HepG2 (cell line): ENCODE results near the gene ANKRD12. TPM values are rescaled to one million over a fixed set of nuclear protein-coding genes. Genes with fewer than 3 reads are reported as not detected.

Experiments
- ATAC-seq: fragments of 200-7000 bp; cut with Tn5 transposase; 3 replicates; pipeline ENCODE4 v1.9.1; 2020; ENCODE audit warnings: mild to moderate bottlenecking, moderate library complexity
- BruUV-seq: library from RNA; stranded (reverse); fragments of 400-500 nt; replicated peaks from 2 replicates; lab custom pipeline; 2021; lab: Mats Ljungman, UMichigan
- CTCF ChIA-PET: fragments of 300-600 bp; formaldehyde crosslinking; extraction: SDS; loops from one replicate; lab custom pipeline; 2021; ENCODE audit warnings: low total read pairs, inconsistent platforms, low intra/inter-chr PET ratio; lab: Yijun Ruan, JAX
- POLR2A ChIA-PET: fragments of 350-600 bp; sonication (Branson Sonifier 250); formaldehyde crosslinking; loops from one replicate; lab custom pipeline; 2020; ENCODE audit warnings: antibody characterized with exemption, inconsistent platforms; lab: Yijun Ruan, JAX
- DNase-seq: peaks from one replicate; pipeline ENCODE4 v3.0.0-alpha.2; 2015; ENCODE audit warnings: low spot score
- FAIRE-seq: peaks from 3 replicates; lab custom pipeline; 2011; peaks lifted over from hg19 to GRCh38; lab: Jason Lieb, UNC
- H2AFZ ChIP-seq: one replicate; pipeline ENCODE4 v1.6.1; 2011; ENCODE audit warnings: low read length, inconsistent platforms
- H3K27ac ChIP-seq: fragments of 300-600 bp; 3 replicates; pipeline ENCODE4 v1.8.0; 2011; ENCODE audit warnings: mixed run types, mild to moderate bottlenecking, mixed read lengths, low read length, inconsistent platforms; ENCODE audit not compliant: insufficient read depth; ENCODE audit errors: extremely low read length
- H3K27me3 ChIP-seq, 2 experiments: fragments of 200-600 bp in 1 of 2; 2 replicates in 1 of 2; 3 replicates in 1 of 2; pipeline versions ENCODE4 v1.6.0 to v1.8.0; 2011; ENCODE audit warnings: low read length in 2 of 2, mild to moderate bottlenecking in 2 of 2, moderate library complexity in 2 of 2, inconsistent platforms in 1 of 2; ENCODE audit not compliant: insufficient read depth in 2 of 2, control insufficient read depth in 1 of 2
- H3K36me3 ChIP-seq, 2 experiments: fragments of 200-600 bp in 1 of 2; replicated peaks in 1 of 2; 2 replicates in 1 of 2; 3 replicates in 1 of 2; pipeline versions ENCODE4 v1.5.1 to v1.8.0; 2011; ENCODE audit warnings: low read length in 2 of 2, inconsistent platforms in 1 of 2; ENCODE audit not compliant: insufficient read depth in 2 of 2, control insufficient read depth in 1 of 2
- H3K4me1 ChIP-seq: 2 replicates; pipeline ENCODE4 v1.5.1; 2012; ENCODE audit warnings: low read length, inconsistent platforms; ENCODE audit not compliant: insufficient read depth
- H3K4me2 ChIP-seq: 2 replicates; pipeline ENCODE4 v1.6.0; 2011; ENCODE audit warnings: low read depth, low read length, inconsistent platforms
- H3K4me3 ChIP-seq, 3 experiments: fragments of 200-600 bp in 1 of 3; sonication (generic), shearing (Covaris generic) in 1 of 3; replicated peaks in 1 of 3; 2 replicates each; pipeline ENCODE4 v1.5.1; 2011 to 2016; ENCODE audit warnings: low read length in 3 of 3, inconsistent platforms in 2 of 3, low read depth in 2 of 3, mild to moderate bottlenecking in 2 of 3, control low read depth in 1 of 3, mixed read lengths in 1 of 3; ENCODE audit not compliant: insufficient read depth in 1 of 3
- H3K79me2 ChIP-seq: one replicate; pipeline ENCODE4 v1.6.1; 2011; ENCODE audit warnings: low read length, inconsistent platforms; ENCODE audit not compliant: insufficient read depth
- H3K9ac ChIP-seq: 2 replicates; pipeline ENCODE4 v1.6.0; 2011; ENCODE audit warnings: mild to moderate bottlenecking, low read depth, low read length, inconsistent platforms; ENCODE audit not compliant: insufficient read depth
- H3K9me3 ChIP-seq: 2 replicates; pipeline ENCODE4 v1.5.1; 2012; ENCODE audit warnings: mild to moderate bottlenecking, low read length
- H4K20me1 ChIP-seq: 2 replicates; pipeline ENCODE4 v1.6.0; 2011; ENCODE audit warnings: inconsistent platforms, mild to moderate bottlenecking, low read length, moderate library complexity; ENCODE audit not compliant: insufficient read depth
- BRD4 ChIP-seq: sonication (generic); formaldehyde crosslinking; IDR thresholded peaks from 2 replicates; pipeline ENCODE4 v1.4.0; 2020; ENCODE audit warnings: missing genetic modification reagents
- CREB1 ChIP-seq, 2 experiments: fragments of 450-650 bp in 1 of 2; IDR thresholded peaks; 2 replicates each; pipeline ENCODE4 v1.6.1; 2016 to 2017; ENCODE audit warnings: control low read depth in 1 of 2, mild to moderate bottlenecking in 1 of 2, missing compliant biosample characterization in 1 of 2, missing genetic modification characterization in 1 of 2
- HNRNPLL ChIP-seq: fragments of 200-400 bp; formaldehyde crosslinking; IDR thresholded peaks from 2 replicates; pipeline ENCODE4 v1.6.1; 2017; ENCODE audit warnings: mild to moderate bottlenecking, low read depth, low read length; ENCODE audit not compliant: poor library complexity, severe bottlenecking
- JARID2 ChIP-seq: sonication (generic); formaldehyde crosslinking; IDR thresholded peaks from 2 replicates; pipeline ENCODE4 v1.8.1; 2023; ENCODE audit warnings: missing genetic modification reagents, inconsistent platforms; ENCODE audit not compliant: insufficient replicate concordance
- MED13 ChIP-seq: sonication (generic); formaldehyde crosslinking; IDR thresholded peaks from 2 replicates; pipeline ENCODE4 v1.5.0; 2020; ENCODE audit warnings: missing genetic modification reagents
- MZF1 ChIP-seq: sonication (generic); formaldehyde crosslinking; IDR thresholded peaks from 2 replicates; pipeline ENCODE4 v1.8.1; 2023; ENCODE audit warnings: mild to moderate bottlenecking, missing genetic modification reagents, borderline replicate concordance
- NFIB ChIP-seq: sonication (generic); formaldehyde crosslinking; IDR thresholded peaks from 2 replicates; pipeline ENCODE4 v1.9.0; 2021; ENCODE audit warnings: missing genetic modification reagents, mild to moderate bottlenecking, borderline replicate concordance
- NR2F6 ChIP-seq, 2 experiments: IDR thresholded peaks; 2 replicates each; pipeline ENCODE4 v1.6.1; 2016; ENCODE audit warnings: antibody characterized with exemption in 1 of 2, mild to moderate bottlenecking in 1 of 2
- RARG ChIP-seq: sonication (generic); formaldehyde crosslinking; IDR thresholded peaks from 2 replicates; pipeline ENCODE4 v1.4.0; 2020; ENCODE audit warnings: low read depth, mild to moderate bottlenecking, missing genetic modification reagents
- SAP130 ChIP-seq: IDR thresholded peaks from 2 replicates; pipeline ENCODE4 v1.6.1; 2016; ENCODE audit warnings: low read depth
- SP4 ChIP-seq: sonication (generic); formaldehyde crosslinking; IDR thresholded peaks from 2 replicates; pipeline ENCODE4 v1.8.1; 2023; ENCODE audit warnings: mild to moderate bottlenecking, missing genetic modification reagents
- XBP1 ChIP-seq: sonication (generic); formaldehyde crosslinking; IDR thresholded peaks from 2 replicates; pipeline ENCODE4 v1.5.0; 2020; ENCODE audit warnings: missing genetic modification reagents
- ZBTB21 ChIP-seq: sonication (generic); formaldehyde crosslinking; IDR thresholded peaks from 2 replicates; pipeline ENCODE4 v1.4.0; 2020; ENCODE audit warnings: missing genetic modification reagents
- ZNF143 ChIP-seq: sonication (generic); formaldehyde crosslinking; IDR thresholded peaks from 2 replicates; pipeline ENCODE4 v1.4.0; 2020; ENCODE audit warnings: missing genetic modification reagents
- ZNF780A ChIP-seq: sonication (generic); formaldehyde crosslinking; IDR thresholded peaks from 2 replicates; pipeline ENCODE4 v1.8.0; 2022; ENCODE audit warnings: mild to moderate bottlenecking, missing genetic modification reagents, moderate library complexity
- ZNF83 ChIP-seq: sonication (generic); formaldehyde crosslinking; IDR thresholded peaks from 2 replicates; pipeline ENCODE4 v1.4.0; 2020; ENCODE audit warnings: missing genetic modification reagents, mild to moderate bottlenecking, borderline replicate concordance
- WGBS: methylation state at CpG from one replicate; pipeline ENCODE4 v1.1.6; 2017; ENCODE audit warnings: low lambda C conversion rate; 5-methylcytosine and 5-hydroxymethylcytosine counted together
- in situ Hi-C: cut with HindIII; loops from 2 replicates; pipeline ENCODE4 v1.10.0; 2017; ENCODE audit warnings: low pct_unique_long_range_greater_than_20kb; ENCODE audit not compliant: extremely low pct_ligation_motif_present
- intact Hi-C: fragments of 100-400 bp; cut with micrococcal nuclease; formaldehyde crosslinking; loops from one replicate; pipeline ENCODE4 v1.10.0; 2022; ENCODE audit not compliant: unreplicated experiment
- polyA plus RNA-seq, 8 experiments: library from polyadenylated mRNA; depleted of rRNA in 3 of 8; stranded (reverse) in 7 of 8; unstranded in 1 of 8; fragments of >200 nt; fragmentation: Illumina TruSeq in 4 of 8; extraction: Trizol in 4 of 8; gene quantifications; 2 replicates each; pipeline versions ENCODE4 v1.2.1 to v1.2.3, GENCODE V29; 2011 to 2016; ENCODE audit warnings: low read depth in 4 of 8, missing spikeins in 1 of 8, mixed read lengths in 1 of 8; ENCODE audit not compliant: insufficient read depth in 1 of 8
- total RNA-seq, 5 experiments: library from RNA; depleted of rRNA; stranded (reverse); fragments of >200 nt; fragmentation: Illumina TruSeq; extraction: Trizol; gene quantifications; 2 replicates each; pipeline ENCODE4 v1.2.3, GENCODE V29; 2016; ENCODE audit warnings: low read depth in 1 of 5
- TF ChIP-seq, protein P1 (sequence below): sonication (generic); formaldehyde crosslinking; conservative IDR thresholded peaks from 2 replicates; pipeline ENCODE4 v1.4.0; 2020; ENCODE audit warnings: missing genetic modification reagents
- TF ChIP-seq, protein P2 (sequence below): sonication (generic); formaldehyde crosslinking; IDR thresholded peaks from 2 replicates; pipeline ENCODE4 v1.5.0; 2020; ENCODE audit warnings: missing genetic modification reagents
- TF ChIP-seq, protein P3 (sequence below): sonication (generic); IDR thresholded peaks from 2 replicates; pipeline ENCODE4 v1.6.1; 2016; ENCODE audit warnings: low read depth, borderline replicate concordance
- TF ChIP-seq, protein P4 (sequence below): IDR thresholded peaks from 2 replicates; pipeline ENCODE4 v1.6.1; 2016; ENCODE audit warnings: low read depth, control low read depth

ANKRD12 gene
- total and polyA plus RNA-seq, 2 of the 13 experiments (the other 11 are each of a cell fraction or from before 2014, with no cell fraction given) = 6.0 to 23.2 TPM

DNA sequence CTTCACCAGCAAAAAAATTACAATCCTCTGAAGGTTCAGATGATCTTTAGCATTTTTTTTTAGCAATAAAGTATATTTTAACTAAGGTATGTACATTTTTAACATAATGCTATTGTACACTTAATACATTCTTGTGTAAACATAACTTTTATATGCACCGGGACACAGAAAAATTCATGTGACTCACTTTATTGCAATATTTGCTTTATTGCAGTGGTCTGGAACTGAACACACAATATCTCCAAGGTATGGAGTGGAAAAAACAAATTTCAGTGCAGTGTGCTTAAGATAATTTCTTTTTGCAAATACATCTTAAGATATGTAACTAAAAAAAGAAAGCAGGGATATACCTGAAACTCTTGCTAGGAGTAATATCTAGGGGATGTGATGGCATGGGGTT is 192.9 kb downstream of the ANKRD12 start:
- Histone ChIP-seq H3K27ac (no peak overlapping the region), H3K9ac (no peak overlapping the region), H3K27me3 (peaks cover 0 to 3% of the 10 kb centered on the region in 2 experiments; a peak in 2 of 5 replicates), H3K79me2 (no peaks in the 10 kb centered on the region), H2AFZ (no peak overlapping the region), H3K4me2 (no peak overlapping the region), H3K9me3 (no peaks in the 10 kb centered on the region), H4K20me1 (no peaks in the 10 kb centered on the region), H3K4me1 (peaks cover 11% of the 10 kb centered on the region; the same call in 1 of the 2 replicates), H3K36me3 (no peaks in the 10 kb centered on the region), H3K4me3 (no peak overlapping the region)
- TF ChIP-seq NFIB (CRISPR knock-in tag) (no peak), MZF1 (no peak), RARG (CRISPR knock-in tag) (no peak), HNRNPLL (no peak), SAP130 (no peak), ZNF143 (CRISPR knock-in tag) (no peak), JARID2 (no peak), SP4 (CRISPR knock-in tag) (no peak), NR2F6 (IDR thresholded peaks at IDR 0.05) (no peak), NR2F6 (CRISPR knock-in tag; IDR thresholded peaks at IDR 0.05) (no peak), XBP1 (CRISPR knock-in tag) (no peak), ZNF83 (no peak), ZBTB21 (CRISPR knock-in tag) (no peak), MED13 (CRISPR knock-in tag) (no peak), ZNF780A (CRISPR knock-in tag) (no peak), BRD4 (CRISPR knock-in tag) (no peak), CREB1 (IDR thresholded peaks at IDR 0.05) (no peak), CREB1 (CRISPR knock-in tag; IDR thresholded peaks at IDR 0.05) (no peak)
- TF ChIP-seq, protein P1, sequence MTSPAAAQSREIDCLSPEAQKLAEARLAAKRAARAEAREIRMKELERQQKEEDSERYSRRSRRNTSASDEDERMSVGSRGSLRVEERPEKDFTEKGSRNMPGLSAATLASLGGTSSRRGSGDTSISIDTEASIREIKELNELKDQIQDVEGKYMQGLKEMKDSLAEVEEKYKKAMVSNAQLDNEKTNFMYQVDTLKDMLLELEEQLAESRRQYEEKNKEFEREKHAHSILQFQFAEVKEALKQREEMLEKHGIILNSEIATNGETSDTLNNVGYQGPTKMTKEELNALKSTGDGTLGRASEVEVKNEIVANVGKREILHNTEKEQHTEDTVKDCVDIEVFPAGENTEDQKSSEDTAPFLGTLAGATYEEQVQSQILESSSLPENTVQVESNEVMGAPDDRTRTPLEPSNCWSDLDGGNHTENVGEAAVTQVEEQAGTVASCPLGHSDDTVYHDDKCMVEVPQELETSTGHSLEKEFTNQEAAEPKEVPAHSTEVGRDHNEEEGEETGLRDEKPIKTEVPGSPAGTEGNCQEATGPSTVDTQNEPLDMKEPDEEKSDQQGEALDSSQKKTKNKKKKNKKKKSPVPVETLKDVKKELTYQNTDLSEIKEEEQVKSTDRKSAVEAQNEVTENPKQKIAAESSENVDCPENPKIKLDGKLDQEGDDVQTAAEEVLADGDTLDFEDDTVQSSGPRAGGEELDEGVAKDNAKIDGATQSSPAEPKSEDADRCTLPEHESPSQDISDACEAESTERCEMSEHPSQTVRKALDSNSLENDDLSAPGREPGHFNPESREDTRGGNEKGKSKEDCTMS (CRISPR knock-in tag) = no peak
- TF ChIP-seq, protein P2, sequence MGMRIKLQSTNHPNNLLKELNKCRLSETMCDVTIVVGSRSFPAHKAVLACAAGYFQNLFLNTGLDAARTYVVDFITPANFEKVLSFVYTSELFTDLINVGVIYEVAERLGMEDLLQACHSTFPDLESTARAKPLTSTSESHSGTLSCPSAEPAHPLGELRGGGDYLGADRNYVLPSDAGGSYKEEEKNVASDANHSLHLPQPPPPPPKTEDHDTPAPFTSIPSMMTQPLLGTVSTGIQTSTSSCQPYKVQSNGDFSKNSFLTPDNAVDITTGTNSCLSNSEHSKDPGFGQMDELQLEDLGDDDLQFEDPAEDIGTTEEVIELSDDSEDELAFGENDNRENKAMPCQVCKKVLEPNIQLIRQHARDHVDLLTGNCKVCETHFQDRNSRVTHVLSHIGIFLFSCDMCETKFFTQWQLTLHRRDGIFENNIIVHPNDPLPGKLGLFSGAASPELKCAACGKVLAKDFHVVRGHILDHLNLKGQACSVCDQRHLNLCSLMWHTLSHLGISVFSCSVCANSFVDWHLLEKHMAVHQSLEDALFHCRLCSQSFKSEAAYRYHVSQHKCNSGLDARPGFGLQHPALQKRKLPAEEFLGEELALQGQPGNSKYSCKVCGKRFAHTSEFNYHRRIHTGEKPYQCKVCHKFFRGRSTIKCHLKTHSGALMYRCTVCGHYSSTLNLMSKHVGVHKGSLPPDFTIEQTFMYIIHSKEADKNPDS (CRISPR knock-in tag) = no peak
- TF ChIP-seq, protein P3, sequence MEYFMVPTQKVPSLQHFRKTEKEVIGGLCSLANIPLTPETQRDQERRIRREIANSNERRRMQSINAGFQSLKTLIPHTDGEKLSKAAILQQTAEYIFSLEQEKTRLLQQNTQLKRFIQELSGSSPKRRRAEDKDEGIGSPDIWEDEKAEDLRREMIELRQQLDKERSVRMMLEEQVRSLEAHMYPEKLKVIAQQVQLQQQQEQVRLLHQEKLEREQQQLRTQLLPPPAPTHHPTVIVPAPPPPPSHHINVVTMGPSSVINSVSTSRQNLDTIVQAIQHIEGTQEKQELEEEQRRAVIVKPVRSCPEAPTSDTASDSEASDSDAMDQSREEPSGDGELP = no peak
- TF ChIP-seq, protein P4, sequence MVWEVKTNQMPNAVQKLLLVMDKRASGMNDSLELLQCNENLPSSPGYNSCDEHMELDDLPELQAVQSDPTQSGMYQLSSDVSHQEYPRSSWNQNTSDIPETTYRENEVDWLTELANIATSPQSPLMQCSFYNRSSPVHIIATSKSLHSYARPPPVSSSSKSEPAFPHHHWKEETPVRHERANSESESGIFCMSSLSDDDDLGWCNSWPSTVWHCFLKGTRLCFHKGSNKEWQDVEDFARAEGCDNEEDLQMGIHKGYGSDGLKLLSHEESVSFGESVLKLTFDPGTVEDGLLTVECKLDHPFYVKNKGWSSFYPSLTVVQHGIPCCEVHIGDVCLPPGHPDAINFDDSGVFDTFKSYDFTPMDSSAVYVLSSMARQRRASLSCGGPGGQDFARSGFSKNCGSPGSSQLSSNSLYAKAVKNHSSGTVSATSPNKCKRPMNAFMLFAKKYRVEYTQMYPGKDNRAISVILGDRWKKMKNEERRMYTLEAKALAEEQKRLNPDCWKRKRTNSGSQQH (CRISPR knock-in tag) = no peak
- FAIRE-seq (no peak), DNase-seq (no peak), ATAC-seq (no peak)
- WGBS = 86% methylated on average over 1 of the region's 1 CpG
- ChIA-PET CTCF (no interaction called here), POLR2A (no interaction called here)
- BruUV-seq = no TSS peak
- in situ Hi-C loops = loop anchor here (25.0 kb wide), 1 partner anchor 267 kb away; no protein-coding TSS in a partner anchor
- intact Hi-C loops = no loop called here
